NCI-H1436 treated with DMSO at 0.1 percent for 48 hours (cell line): Measurements from ENCODE around the gene DNAJC27.
"Not testable (repeated sequence)": the region's sequence is repeated elsewhere in the genome, so short reads cannot be mapped to it uniquely, and the experiment has no call there.

ENCODE experiments used
- DNase-seq: peaks from one replicate; lab custom pipeline; 2025; lab: John Stamatoyannopoulos, UW

Gene DNAJC27

GRCh38 chr2:24971536-24972314 is at the start of gene DNAJC27:
Gene DNAJC27, minus strand, starts transcription at chr2:24971955. Its CDS starts 51 bp downstream, at chr2:24971904.
- peak; percentile 75 for DNase-seq

DNA sequence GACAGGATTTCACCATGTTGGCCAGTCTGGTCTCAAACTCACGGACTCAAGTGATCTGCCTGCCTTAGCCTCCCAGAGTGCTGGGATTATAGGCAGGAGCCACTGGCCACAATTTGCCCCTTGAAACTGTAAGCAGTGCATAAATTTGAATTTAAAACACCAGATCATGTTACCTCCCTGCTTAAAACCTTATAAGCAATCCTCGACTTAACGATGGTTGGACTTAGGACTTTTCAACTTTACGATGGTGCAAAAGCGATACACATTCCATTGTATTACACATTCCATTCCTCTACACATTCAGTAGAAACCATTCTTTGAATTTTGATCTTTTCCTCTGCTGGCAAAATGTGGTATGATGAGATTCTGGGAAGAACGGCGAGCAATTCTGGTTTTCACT is 46.9 kb upstream of the DNAJC27 start:
- DNase-seq: no peak

DNA sequence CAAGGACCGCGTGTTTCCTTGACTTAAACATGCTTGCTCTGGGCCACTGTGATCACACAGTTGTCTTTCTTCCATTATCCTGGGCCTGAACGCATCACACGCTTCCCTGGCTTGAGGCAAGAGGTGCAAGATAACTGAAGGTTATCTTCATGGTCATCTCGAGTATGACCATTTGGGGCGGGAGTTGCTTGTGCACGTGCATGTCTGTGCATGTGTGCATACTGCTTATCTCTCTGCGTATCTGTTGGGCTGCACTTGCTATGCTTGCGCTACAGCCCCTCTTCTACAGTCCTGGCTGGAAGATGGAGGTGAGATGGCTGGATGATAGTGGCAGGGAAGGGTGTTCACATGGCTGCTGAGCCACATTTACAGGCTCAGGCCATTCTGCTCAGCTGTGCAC is 42.9 kb upstream of the DNAJC27 start:
- no peak for DNase-seq

DNA sequence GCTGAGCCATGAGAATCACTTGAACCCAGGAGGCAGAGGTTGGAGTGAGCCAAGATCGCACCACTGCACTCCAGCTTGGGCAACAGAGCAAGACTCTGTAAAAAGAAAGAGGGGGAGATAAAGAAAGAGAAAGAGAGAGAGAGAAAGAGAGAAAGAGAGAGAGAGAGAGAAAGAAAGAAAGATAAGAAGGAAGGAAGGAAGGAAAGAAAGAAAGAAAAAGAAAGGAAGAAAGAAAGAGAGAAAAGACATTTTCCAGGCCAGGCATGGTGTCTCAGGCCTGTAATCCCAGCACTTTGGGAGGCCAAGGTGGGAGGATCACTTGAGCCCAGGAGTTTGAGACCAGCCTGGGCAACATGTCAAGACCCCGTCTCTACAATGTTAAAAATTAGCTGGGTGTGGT is 39.6 kb upstream of the DNAJC27 start:
- DNase-seq: not testable (repeated sequence)

DNA sequence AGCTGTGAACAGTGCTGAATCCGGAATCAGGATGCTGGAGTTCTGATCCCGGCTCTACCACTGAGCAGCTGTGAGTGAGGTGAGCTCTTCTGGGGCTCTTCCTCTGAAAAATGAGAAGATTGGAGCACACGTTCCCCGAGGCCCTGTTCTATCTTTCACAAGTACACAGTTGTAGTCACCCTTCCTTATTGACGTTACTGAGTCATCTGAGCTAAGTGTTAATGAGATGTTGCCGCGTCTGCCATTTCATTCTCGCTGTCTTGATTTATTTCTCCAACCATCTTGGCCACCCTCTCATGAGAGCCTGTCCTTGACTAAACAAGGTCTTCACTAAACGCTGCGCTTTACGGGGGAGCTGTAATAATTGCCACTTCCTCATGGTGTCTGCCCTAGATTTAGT is 38.2 kb upstream of the DNAJC27 start:
- DNase-seq: no peak

DNA sequence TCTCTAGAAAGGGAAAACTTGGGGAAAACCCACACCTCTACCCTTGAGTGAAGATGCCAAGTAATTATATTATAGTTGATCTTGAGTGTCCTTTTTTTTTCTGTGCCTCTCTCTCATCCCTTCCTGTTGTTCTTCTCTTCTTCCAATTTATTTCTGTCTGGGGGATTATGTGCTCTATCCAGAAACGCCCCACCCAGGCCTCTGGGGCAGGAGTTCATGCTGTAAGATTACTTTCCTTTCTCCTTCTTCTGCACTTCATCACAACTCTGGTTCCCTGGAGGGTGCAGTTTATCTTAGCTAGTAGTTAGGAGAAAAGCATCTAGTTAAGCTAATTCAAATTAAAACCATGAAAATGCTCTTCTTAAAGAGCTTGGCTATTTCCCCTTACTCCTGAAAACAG is 30.3 kb upstream of the DNAJC27 start:
- no peak for DNase-seq

DNA sequence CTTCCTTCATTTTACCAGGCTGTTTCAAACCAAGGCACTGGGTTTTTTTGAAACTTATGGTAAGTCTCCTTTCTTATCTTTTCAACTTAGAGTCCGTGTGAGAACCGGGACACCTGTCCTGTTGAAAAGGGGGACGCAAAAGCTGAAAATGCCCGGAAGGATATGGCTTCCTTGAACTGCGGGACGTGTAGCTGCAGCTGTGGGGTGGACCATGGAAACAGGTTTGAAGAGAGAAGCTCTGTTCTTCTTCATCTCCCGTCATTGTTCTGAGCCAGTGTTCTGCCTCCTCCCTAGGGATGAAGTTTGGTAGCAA is 29.5 kb upstream of the DNAJC27 start:
- DNase-seq: no peak

- no peak for DNase-seq
Observed at GRCh38 chr2:25000503-25001324, 29.0 kb upstream of the DNAJC27 start.

DNA sequence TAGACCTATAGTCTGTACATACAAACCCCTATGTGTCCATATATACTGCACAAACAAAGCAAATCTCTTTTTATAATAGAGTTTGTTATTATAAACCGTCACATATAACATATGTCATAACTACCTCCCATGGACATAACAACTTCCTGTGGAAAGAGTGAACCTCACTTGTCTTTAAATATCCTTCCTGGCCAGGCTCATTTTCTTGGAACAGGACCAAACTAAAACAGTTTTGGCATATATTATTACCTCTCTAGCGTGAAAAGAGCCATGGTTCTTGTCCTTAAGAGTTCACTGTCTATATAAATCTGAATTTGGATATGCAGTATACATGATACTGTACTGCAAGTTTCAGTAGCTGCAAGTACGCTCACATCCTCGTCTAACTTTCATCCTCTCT is 28.3 kb upstream of the DNAJC27 start:
- no peak for DNase-seq

- DNase-seq: not testable (repeated sequence)
Observed at GRCh38 chr2:24999097-24999496, 27.3 kb upstream of the DNAJC27 start.

DNA sequence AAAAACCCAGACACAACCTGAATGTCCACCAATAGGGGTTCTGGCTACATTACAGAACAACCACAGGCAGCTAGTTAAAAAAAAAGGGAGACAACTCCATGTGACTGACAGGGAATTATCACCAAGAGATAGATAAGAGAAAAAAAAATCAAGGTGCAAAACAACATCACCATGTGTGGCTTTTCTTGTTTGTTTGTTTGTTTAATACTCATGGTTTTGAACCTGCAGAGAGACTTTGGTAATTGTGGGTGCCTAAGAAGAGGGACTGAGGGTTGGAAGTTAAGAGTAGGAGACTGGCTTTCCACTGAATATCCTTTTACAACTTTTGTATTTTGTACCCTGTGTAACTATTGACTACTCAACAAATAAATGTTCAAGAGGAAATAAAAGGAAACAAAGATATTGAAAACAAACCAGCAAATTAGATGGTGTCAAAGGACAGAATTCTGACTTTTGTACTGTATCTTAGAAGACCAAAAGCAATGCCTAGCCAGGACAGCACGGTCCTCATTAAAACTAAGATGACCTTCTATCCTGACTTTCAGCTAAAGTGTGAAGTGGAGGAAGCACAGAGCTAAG is 22.5 kb upstream of the DNAJC27 start:
- DNase-seq: no peak

DNA sequence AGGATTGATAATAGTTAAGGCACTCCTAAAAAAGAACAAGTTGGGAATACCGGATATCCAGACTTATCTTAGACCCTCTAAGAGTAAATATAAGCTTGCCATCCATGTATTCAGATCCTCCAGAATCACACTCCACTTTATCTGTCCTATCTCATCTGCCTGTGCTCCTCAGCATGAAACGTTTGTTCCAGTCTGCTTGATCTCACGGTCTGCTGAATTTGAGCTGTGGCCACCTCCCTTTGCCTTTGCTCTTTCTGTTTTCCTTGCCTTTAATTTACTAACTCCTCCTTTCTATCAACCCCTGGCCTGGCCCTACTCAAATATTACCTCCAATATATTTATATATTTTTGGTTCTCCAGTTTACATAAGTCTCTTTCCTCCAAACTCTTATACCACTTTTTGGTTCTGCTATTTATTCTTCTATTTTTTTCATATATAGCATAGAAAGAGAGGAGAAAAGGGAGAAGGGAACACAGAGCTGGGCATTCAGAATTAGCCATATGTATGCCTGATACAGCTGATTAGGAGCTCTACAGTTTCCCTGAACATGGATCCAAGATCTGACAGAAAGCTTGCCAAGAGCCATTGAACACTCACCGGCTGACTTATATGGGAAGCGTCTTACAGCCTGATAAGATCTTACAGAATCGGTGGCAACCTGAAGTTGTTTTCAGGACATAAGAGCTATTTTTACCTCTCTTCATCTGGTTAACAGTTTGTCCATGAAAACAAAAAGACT is 21.8 kb upstream of the DNAJC27 start:
- DNase-seq: no peak

DNA sequence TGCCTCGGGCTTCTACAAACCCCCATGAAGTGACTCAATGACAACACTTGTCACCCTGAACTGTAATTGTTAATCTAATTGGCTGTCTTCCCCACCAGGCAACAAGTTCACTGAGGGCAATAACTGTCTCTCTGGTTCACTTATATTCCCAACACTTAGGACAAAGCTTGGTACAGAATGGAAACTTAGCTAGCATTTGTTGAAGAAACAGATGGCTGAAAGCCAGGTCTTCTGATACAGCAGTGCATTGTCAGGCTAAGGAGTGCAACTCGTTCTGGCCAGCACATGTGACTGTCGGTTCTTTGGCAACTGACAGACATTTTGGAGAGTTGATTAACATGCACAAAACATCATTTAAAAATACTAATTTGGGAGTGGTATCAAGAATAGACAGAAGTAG is 14.6 kb upstream of the DNAJC27 start:
- DNase-seq: no peak

- no peak for DNase-seq
Observed at GRCh38 chr2:24985511-24985910, 13.8 kb upstream of the DNAJC27 start.

DNA sequence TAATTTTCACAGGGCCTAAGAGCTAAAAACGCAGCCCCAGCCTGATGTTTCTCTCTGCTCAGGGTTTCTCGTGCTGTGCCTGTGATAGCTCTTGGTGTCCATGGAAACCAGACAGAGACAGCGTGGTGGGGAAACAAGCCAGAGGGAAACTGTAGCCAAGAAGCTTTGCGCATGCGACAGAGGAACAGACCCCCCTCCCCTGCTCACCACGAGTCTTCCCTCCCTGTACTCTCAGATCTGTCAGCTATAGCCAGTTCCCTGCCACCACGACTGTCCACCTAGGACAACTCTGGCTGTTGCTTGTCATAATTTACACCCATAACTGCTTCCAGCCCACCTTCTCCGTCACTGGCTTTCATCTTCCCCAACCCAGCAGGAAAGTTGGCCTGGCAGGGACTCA is 13.2 kb upstream of the DNAJC27 start:
- no peak for DNase-seq

DNA sequence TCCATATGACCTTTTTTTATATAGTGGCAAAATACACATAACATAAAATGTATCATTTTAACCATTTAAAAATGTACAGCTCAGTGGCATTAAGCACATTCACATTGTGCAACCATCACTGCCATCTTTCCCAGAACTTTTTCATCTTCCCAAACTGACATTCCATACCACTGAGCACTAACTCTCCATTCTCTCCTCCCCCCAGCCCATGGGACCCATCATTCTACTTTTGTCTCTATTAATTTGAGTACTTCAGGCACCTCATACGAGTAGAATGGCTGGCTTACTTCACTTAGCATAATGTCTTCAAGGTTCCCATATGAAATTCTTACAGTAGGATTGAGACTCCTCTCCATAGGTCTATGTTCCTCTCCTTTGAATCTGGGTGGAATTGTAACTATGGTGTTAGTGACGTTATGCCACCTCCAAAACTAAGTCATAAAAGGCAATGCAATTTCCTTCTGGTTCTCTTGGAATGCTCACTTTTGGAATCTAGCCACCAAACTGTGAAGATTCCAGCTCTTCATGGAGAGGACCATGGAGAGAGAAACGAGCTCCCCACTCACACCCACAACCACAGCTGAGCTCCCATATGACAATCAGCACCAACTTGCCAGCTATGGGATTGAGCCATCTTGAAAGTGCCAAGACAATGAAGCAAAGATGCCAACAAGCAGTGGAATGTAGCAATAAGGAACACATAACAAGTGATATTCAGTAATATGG is 9.8 kb upstream of the DNAJC27 start:
- no peak for DNase-seq

- no peak for DNase-seq
Observed at GRCh38 chr2:24978661-24979060, 6.9 kb upstream of the DNAJC27 start.

- no peak for DNase-seq
Observed at GRCh38 chr2:24977631-24978030, 5.9 kb upstream of the DNAJC27 start.

- DNase-seq: no peak
Observed at GRCh38 chr2:24973812-24974211, 2.1 kb upstream of the DNAJC27 start.

DNA sequence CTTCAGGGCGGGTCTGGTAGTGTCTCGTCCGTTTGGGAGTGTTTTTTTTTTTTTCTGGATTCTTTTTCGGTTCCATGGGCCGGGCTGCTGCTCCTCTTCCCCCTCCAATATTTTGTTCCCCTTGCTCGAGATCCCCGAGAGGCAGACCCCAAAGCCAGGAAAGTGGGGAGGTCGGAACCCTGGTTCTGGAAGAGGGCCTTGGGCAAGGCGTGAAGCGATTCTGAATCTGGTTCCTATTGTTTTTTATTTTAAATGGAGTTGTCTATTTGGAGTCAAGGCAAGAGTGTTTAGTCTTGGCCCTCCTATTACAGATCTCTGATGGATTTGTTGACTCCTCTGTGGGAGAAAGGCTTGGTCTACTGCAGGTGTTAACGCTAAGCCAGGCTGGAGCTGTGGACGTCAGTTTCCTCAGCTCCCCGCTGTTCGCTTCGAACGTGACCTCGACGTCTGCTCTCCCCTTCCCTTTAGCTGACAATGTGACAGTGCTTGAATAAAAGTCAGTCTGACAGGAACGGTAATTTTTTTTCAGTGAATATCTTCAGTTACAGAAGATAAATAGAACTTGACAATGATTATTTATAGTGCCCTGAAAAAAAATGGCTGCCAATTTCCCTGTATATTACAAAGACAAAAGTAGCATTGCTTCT is 683 bp upstream of the DNAJC27 start:
- no peak for DNase-seq

DNA sequence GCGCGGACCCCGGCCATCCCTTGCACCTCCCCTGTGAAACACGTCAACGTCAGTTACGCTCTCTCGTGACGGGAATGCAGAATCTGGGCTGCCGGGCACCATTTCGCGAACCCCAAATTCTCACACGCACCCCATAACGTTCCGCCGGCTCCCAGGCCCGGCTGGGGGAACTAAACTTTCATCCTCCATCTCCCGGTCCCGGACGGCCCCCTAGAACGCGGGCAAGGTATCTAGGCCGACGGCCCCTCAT is 544 bp downstream of the DNAJC27 start:
- DNase-seq: no peak
